K562 (cell line): ENCODE measurements around the gene AHCYL1. TPM values are rescaled to one million over a fixed set of nuclear protein-coding genes. Genes with fewer than 3 reads are reported as not detected.
A peak's percentile ranks its signal among the peaks of the same experiment; 100 is the strongest.

Source experiments
- ARID1B ChIP-seq: fragments of 450-650 bp; IDR thresholded peaks from 2 replicates; pipeline ENCODE4 v1.6.1; 2016; ENCODE audit warnings: antibody characterized with exemption, mild to moderate bottlenecking, inconsistent platforms
- ARNT ChIP-seq, 2 experiments: fragments of 450-650 bp; IDR thresholded peaks; 2 replicates each; pipeline ENCODE4 v1.6.1; 2016; ENCODE audit warnings: mild to moderate bottlenecking in 1 of 2
- ATF1 ChIP-seq, 2 experiments: fragments of 450-650 bp in 1 of 2; IDR thresholded peaks; 2 replicates each; pipeline ENCODE4 v1.6.1; 2016; ENCODE audit warnings: missing compliant biosample characterization in 1 of 2, missing genetic modification characterization in 1 of 2
- BMI1 ChIP-seq: fragments of 150-350 bp; IDR thresholded peaks from 2 replicates; pipeline ENCODE4 v1.6.1; 2014; ENCODE audit warnings: low read length
- BRD9 ChIP-seq: fragments of 450-650 bp; IDR thresholded peaks from 2 replicates; pipeline ENCODE4 v1.6.1; 2018; ENCODE audit warnings: low read depth; ENCODE audit not compliant: partially characterized antibody
- DNMT1 ChIP-seq: fragments of 450-650 bp; IDR thresholded peaks from 2 replicates; pipeline ENCODE4 v1.6.1; 2016; ENCODE audit warnings: antibody characterized with exemption, mild to moderate bottlenecking
- ID3 ChIP-seq, 2 experiments: fragments of 250-450 bp in 1 of 2; fragments of 450-650 bp in 1 of 2; sonication (Bioruptor Pico) in 1 of 2; IDR thresholded peaks; 2 replicates each; pipeline versions ENCODE4 v1.6.1 to v1.8.0; 2016 to 2021; ENCODE audit warnings: mild to moderate bottlenecking in 2 of 2, moderate library complexity in 2 of 2, missing compliant biosample characterization in 1 of 2, missing genetic modification characterization in 1 of 2
- KLF16 ChIP-seq: IDR thresholded peaks from 2 replicates; pipeline ENCODE4 v1.6.1; 2016; ENCODE audit warnings: antibody characterized with exemption
- MYBL2 ChIP-seq, 2 experiments: fragments of 450-650 bp in 1 of 2; sonication (generic) in 1 of 2; formaldehyde crosslinking in 1 of 2; IDR thresholded peaks; 2 replicates each; pipeline versions ENCODE4 v1.6.1 to v1.8.1; 2017 to 2022; ENCODE audit warnings: borderline replicate concordance in 1 of 2, inconsistent platforms in 1 of 2, low read depth in 1 of 2, mild to moderate bottlenecking in 1 of 2, missing genetic modification reagents in 1 of 2, moderate library complexity in 1 of 2
- NFE2 ChIP-seq: IDR thresholded peaks from 2 replicates; pipeline ENCODE4 v1.6.1; 2014; ENCODE audit warnings: antibody characterized with exemption, low read depth
- PHTF2 ChIP-seq: fragments of 250-450 bp; sonication (Bioruptor Pico); IDR thresholded peaks from 2 replicates; pipeline ENCODE4 v1.5.0; 2021; ENCODE audit warnings: mild to moderate bottlenecking
- POLR2G ChIP-seq: fragments of 200-400 bp; formaldehyde crosslinking; IDR thresholded peaks from 2 replicates; pipeline ENCODE4 v1.6.1; 2017; ENCODE audit warnings: low read depth, mild to moderate bottlenecking, antibody characterized with exemption, low read length, moderate library complexity
- PREB ChIP-seq: sonication (generic); formaldehyde crosslinking; IDR thresholded peaks from 2 replicates; pipeline ENCODE4 v1.8.1; 2023; ENCODE audit warnings: mild to moderate bottlenecking, missing genetic modification reagents
- SMARCE1 ChIP-seq: fragments of 450-650 bp; IDR thresholded peaks from 2 replicates; pipeline ENCODE4 v1.7.1; 2016; ENCODE audit warnings: mild to moderate bottlenecking
- TAL1 ChIP-seq: fragments of 450-650 bp; IDR thresholded peaks from 2 replicates; pipeline ENCODE4 v1.6.1; 2016; ENCODE audit warnings: mild to moderate bottlenecking
- TCF7L2 ChIP-seq: fragments of 150-350 bp; IDR thresholded peaks from 2 replicates; pipeline ENCODE4 v1.6.1; 2016; ENCODE audit warnings: low read depth, mild to moderate bottlenecking, low read length, moderate library complexity
- ZNF3 ChIP-seq: fragments of 250-450 bp; sonication (Bioruptor Pico); IDR thresholded peaks from 2 replicates; pipeline ENCODE4 v1.5.0; 2021; ENCODE audit warnings: mild to moderate bottlenecking, moderate library complexity
- ZNF717 ChIP-seq: fragments of 250-450 bp; sonication (Bioruptor Pico); IDR thresholded peaks from 2 replicates; pipeline ENCODE4 v1.5.0; 2021
- ZZZ3 ChIP-seq: fragments of 450-650 bp; IDR thresholded peaks from 2 replicates; pipeline ENCODE4 v1.6.1; 2016; ENCODE audit warnings: antibody characterized with exemption, mild to moderate bottlenecking, moderate library complexity
- polyA plus RNA-seq, 8 experiments: library from polyadenylated mRNA; depleted of rRNA in 4 of 8; stranded (reverse) in 5 of 8; unstranded in 3 of 8; fragments of >200 nt; fragmentation: Nextera tagmentation in 2 of 8; fragmentation: Illumina TruSeq in 1 of 8; extraction: Ambion mirVana in 2 of 8; extraction: Trizol in 1 of 8; gene quantifications; 2 replicates each; pipeline versions ENCODE4 v1.2.1 to v1.2.3, GENCODE V29; 2011 to 2014; ENCODE audit warnings: inconsistent platforms in 1 of 8, missing spikeins in 1 of 8
- total RNA-seq, 7 experiments: library from RNA; depleted of rRNA in 6 of 7; stranded (reverse); fragments of >200 nt in 6 of 7; fragmentation: Illumina TruSeq in 2 of 7; extraction: Trizol in 2 of 7; gene quantifications; 2 replicates each; pipeline versions ENCODE4 v1.2.1 to v1.2.3, GENCODE V29; 2011 to 2021; ENCODE audit warnings: low replicate concordance in 1 of 7
- TF ChIP-seq, protein P1 (sequence below): IDR thresholded peaks from 3 replicates; pipeline ENCODE4 v1.6.1; 2011; ENCODE audit warnings: borderline replicate concordance, mild to moderate bottlenecking; ENCODE audit not compliant: insufficient read length, insufficient read depth
- TF ChIP-seq, protein P2 (sequence below): sonication (generic); formaldehyde crosslinking; IDR thresholded peaks from 2 replicates; pipeline ENCODE4 v1.8.0; 2022; ENCODE audit warnings: missing genetic modification reagents, mild to moderate bottlenecking, borderline replicate concordance
- TF ChIP-seq, protein P3 (sequence below): fragments of 250-450 bp; sonication (Bioruptor Pico); IDR thresholded peaks from 2 replicates; pipeline ENCODE4 v1.8.0; 2022; ENCODE audit warnings: inconsistent platforms

AHCYL1 gene
- total and polyA plus RNA-seq, 9 of the 15 experiments (the other 6 are each of a cell fraction or from before 2014, with no cell fraction given), result 27.3 to 118 (median 44.5) TPM

- TF ChIP-seq, protein P1, sequence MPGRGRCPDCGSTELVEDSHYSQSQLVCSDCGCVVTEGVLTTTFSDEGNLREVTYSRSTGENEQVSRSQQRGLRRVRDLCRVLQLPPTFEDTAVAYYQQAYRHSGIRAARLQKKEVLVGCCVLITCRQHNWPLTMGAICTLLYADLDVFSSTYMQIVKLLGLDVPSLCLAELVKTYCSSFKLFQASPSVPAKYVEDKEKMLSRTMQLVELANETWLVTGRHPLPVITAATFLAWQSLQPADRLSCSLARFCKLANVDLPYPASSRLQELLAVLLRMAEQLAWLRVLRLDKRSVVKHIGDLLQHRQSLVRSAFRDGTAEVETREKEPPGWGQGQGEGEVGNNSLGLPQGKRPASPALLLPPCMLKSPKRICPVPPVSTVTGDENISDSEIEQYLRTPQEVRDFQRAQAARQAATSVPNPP, result no peak
- TF ChIP-seq ZNF3 (CRISPR knock-in tag) (no peak), BMI1 (no peak), SMARCE1 (peak; percentile 90; the same call in 1 of the 2 replicates), TCF7L2 (no peak), ZZZ3 (no peak), TAL1 (no peak), PHTF2 (CRISPR knock-in tag) (no peak), NFE2 (peak; percentile 95), MYBL2 (IDR thresholded peaks at IDR 0.05; ENCODE audit: low read depth) (no peak), MYBL2 (CRISPR knock-in tag; IDR thresholded peaks at IDR 0.05; ENCODE audit: borderline replicate concordance) (no peak), ATF1 (CRISPR knock-in tag; IDR thresholded peaks at IDR 0.05) (no peak), ATF1 (tag; IDR thresholded peaks at IDR 0.05) (peak; percentile 59; the same call in 1 of the 2 replicates), PREB (CRISPR knock-in tag) (no peak), ID3 (CRISPR knock-in tag; IDR thresholded peaks at IDR 0.05) (no peak), ID3 (tag; IDR thresholded peaks at IDR 0.05) (peak; percentile 58; the same call in 1 of the 2 replicates), KLF16 (no peak), ARID1B (peak; percentile 88), BRD9 (peak; percentile 82), ZNF717 (CRISPR knock-in tag) (no peak), POLR2G (no peak), DNMT1 (no peak), ARNT (IDR thresholded peaks at IDR 0.05) (peak in 1 of 2 experiments; percentile 77; a peak in 2 of 4 replicates)
- TF ChIP-seq, protein P2, sequence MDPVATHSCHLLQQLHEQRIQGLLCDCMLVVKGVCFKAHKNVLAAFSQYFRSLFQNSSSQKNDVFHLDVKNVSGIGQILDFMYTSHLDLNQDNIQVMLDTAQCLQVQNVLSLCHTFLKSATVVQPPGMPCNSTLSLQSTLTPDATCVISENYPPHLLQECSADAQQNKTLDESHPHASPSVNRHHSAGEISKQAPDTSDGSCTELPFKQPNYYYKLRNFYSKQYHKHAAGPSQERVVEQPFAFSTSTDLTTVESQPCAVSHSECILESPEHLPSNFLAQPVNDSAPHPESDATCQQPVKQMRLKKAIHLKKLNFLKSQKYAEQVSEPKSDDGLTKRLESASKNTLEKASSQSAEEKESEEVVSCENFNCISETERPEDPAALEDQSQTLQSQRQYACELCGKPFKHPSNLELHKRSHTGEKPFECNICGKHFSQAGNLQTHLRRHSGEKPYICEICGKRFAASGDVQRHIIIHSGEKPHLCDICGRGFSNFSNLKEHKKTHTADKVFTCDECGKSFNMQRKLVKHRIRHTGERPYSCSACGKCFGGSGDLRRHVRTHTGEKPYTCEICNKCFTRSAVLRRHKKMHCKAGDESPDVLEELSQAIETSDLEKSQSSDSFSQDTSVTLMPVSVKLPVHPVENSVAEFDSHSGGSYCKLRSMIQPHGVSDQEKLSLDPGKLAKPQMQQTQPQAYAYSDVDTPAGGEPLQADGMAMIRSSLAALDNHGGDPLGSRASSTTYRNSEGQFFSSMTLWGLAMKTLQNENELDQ (CRISPR knock-in tag), result no peak
- TF ChIP-seq, protein P3, sequence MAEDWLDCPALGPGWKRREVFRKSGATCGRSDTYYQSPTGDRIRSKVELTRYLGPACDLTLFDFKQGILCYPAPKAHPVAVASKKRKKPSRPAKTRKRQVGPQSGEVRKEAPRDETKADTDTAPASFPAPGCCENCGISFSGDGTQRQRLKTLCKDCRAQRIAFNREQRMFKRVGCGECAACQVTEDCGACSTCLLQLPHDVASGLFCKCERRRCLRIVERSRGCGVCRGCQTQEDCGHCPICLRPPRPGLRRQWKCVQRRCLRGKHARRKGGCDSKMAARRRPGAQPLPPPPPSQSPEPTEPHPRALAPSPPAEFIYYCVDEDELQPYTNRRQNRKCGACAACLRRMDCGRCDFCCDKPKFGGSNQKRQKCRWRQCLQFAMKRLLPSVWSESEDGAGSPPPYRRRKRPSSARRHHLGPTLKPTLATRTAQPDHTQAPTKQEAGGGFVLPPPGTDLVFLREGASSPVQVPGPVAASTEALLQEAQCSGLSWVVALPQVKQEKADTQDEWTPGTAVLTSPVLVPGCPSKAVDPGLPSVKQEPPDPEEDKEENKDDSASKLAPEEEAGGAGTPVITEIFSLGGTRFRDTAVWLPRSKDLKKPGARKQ (CRISPR knock-in tag), result no peak
Measured at GRCh38 chr1:110003747-110004428, 19.3 kb downstream of the AHCYL1 start (continued).
